Measurements from ENCODE around the gene ANO9.

- TF ChIP-seq CTCF (conservative IDR thresholded peaks at IDR 0.05; ENCODE audit: low read depth, low read length) (no peak), EZH2 (IDR thresholded peaks at IDR 0.05; ENCODE audit: borderline replicate concordance, low read depth, low read length, poor library complexity, severe bottlenecking) (no peak)
Measured at GRCh38 chr11:437228-437870, 4.5 kb downstream of the ANO9 start.
